Measurements from ENCODE around the gene C1orf198. TPM values are rescaled to one million over a fixed set of nuclear protein-coding genes. Genes with fewer than 3 reads are reported as not detected.

The C1orf198 gene
- total and polyA plus RNA-seq, 2 of the 8 experiments (the other 6 are each of a cell fraction or from before 2014, with no cell fraction given) = 30.6 to 45.0 TPM

DNA sequence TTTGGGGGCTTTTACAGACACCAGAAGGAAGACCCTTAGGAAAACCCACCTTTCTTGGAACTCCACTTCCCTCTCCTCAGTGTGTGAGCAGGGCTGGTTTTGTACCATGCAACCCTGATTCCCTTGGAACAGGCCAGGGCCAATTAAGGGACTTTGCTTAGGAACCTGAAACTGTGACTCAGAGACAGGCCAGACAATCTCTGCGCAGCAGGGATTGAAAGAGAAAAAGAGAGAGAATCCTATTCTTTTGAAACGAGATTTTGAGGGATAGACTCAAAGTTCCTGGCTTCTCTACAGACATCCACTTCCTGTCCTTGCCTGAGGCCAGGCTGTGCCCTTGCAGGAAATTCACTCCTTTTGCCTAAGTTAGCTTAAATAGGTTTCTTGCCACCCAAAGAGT is 23.1 kb upstream of the C1orf198 start:
- ChIA-PET POLR2A (ENCODE audit: partially characterized antibody) (no interaction called here), CTCF (ENCODE audit: partially characterized antibody) (interaction anchor here (1.2 kb wide), 1 partner anchor 124 kb away, joined by 3 read pairs; no protein-coding TSS in a partner anchor)
- TF ChIP-seq SP1 (IDR thresholded peaks at IDR 0.05; ENCODE audit: low read depth, low read length) = no peak
- TF ChIP-seq, protein P1, sequence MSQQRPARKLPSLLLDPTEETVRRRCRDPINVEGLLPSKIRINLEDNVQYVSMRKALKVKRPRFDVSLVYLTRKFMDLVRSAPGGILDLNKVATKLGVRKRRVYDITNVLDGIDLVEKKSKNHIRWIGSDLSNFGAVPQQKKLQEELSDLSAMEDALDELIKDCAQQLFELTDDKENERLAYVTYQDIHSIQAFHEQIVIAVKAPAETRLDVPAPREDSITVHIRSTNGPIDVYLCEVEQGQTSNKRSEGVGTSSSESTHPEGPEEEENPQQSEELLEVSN (IDR thresholded peaks at IDR 0.05) = no peak
- no peak for TF ChIP-seq HDAC6 (IDR thresholded peaks at IDR 0.05; ENCODE audit: low read depth, low read length)
- no peak for TF ChIP-seq SAP30 (IDR thresholded peaks at IDR 0.05; ENCODE audit: insufficient read depth, insufficient replicate concordance, low read length)
- H2BK12ac ChIP-seq (ENCODE audit: low read depth, low read length) = no peak overlapping the region
- no peak overlapping the region for H3K27ac ChIP-seq (ENCODE audit: low read depth, low read length)
- no peak for DNase-seq (ENCODE audit: low read depth in 1 of 2, low spot score in 2 of 2)
- H2AK5ac ChIP-seq (ENCODE audit: low read depth, low read length) = no peak overlapping the region
- H3K36me3 ChIP-seq (ENCODE audit: control insufficient read depth in 2 of 4, insufficient read depth in 4 of 4, low read length in 3 of 4) = no peaks in the 10 kb centered on the region
- H3K9me3 ChIP-seq (ENCODE audit: insufficient read depth in 2 of 2, low read depth in 1 of 2, low read length in 1 of 2) = no peaks in the 10 kb centered on the region
- H3K4me2 ChIP-seq (ENCODE audit: insufficient read depth in 1 of 2, low read depth in 2 of 2, low read length in 2 of 2) = no peak overlapping the region
- WGBS, 2 experiments (ENCODE audit: extremely low coverage in 1 of 2, insufficient coverage in 1 of 2, insufficient read length in 1 of 2, insufficient replicate concordance in 2 of 2, low coverage in 1 of 2, low lambda C conversion rate in 2 of 2, missing lambda C conversion rate in 1 of 2) = 68% methylated on average over 2 of the region's 2 CpGs; no CpG with 5 or more reads in 1 of the 2 experiments
- no peak overlapping the region for H4K5ac ChIP-seq (ENCODE audit: insufficient read length, low read depth, low read length)
- H3K79me1 ChIP-seq (ENCODE audit: low read depth, low read length) = no peaks in the 10 kb centered on the region
- no peak overlapping the region for H3K4me3 ChIP-seq (ENCODE audit: extremely low read depth in 1 of 4, insufficient read depth in 2 of 4, low read depth in 3 of 4, low read length in 4 of 4)
- no peak overlapping the region for H2BK15ac ChIP-seq (ENCODE audit: low read length)
- H4K8ac ChIP-seq (ENCODE audit: extremely low read depth, insufficient read depth, low read length) = no peak overlapping the region
- H4K20me1 ChIP-seq (replicated peaks in 1 of 2; ENCODE audit: control insufficient read depth in 1 of 2, insufficient read depth in 2 of 2, low read length in 2 of 2) = no peaks in the 10 kb centered on the region
- no peak overlapping the region for H2BK5ac ChIP-seq (ENCODE audit: low read depth, low read length)
- no peak overlapping the region for H3K14ac ChIP-seq (ENCODE audit: insufficient read length)
- no peak overlapping the region for H3K4ac ChIP-seq (replicated peaks; ENCODE audit: insufficient read length, low read depth, low read length)
- H3K79me2 ChIP-seq (ENCODE audit: control insufficient read depth in 1 of 2, insufficient read depth in 2 of 2, low read length in 2 of 2) = no peaks in the 10 kb centered on the region
- H2BK120ac ChIP-seq (replicated peaks; ENCODE audit: low read depth, low read length) = no peak overlapping the region
- no peak overlapping the region for H3K9ac ChIP-seq (replicated peaks in 1 of 4; ENCODE audit: extremely low read depth in 1 of 4, low read depth in 3 of 4, low read length in 3 of 4)
- H3K23me2 ChIP-seq (ENCODE audit: low read depth, low read length) = no peaks in the 10 kb centered on the region
- no peaks in the 10 kb centered on the region; a peak in 1 of 7 replicates for H3K27me3 ChIP-seq (replicated peaks in 1 of 4; ENCODE audit: control insufficient read depth in 3 of 4, extremely low read depth in 1 of 4, insufficient read depth in 3 of 4, low read length in 3 of 4)
- H2AFZ ChIP-seq (ENCODE audit: low read length) = peak overlapping the region; percentile 38; the same call in 1 of the 2 replicates
- no peak overlapping the region for H3K56ac ChIP-seq (replicated peaks; ENCODE audit: insufficient read length, low read depth, low read length)
- H3K18ac ChIP-seq (ENCODE audit: extremely low read depth, low read length) = no peak overlapping the region
- no peak for FAIRE-seq
- no peak overlapping the region for H2BK20ac ChIP-seq (ENCODE audit: low read length)
- H3K23ac ChIP-seq (ENCODE audit: insufficient read length) = no peak overlapping the region
- H3K4me1 ChIP-seq (replicated peaks in 1 of 4; ENCODE audit: control insufficient read depth in 3 of 4, insufficient read depth in 4 of 4, low read length in 3 of 4) = no peaks in the 10 kb centered on the region; a peak in 1 of 7 replicates
- no peak overlapping the region for H4K91ac ChIP-seq (replicated peaks; ENCODE audit: insufficient read length, low read length)
